GM12874 (cell line): Measurements from ENCODE around the gene PHLPP1.

ENCODE experiments used
- TF ChIP-seq, protein P1 (sequence below): IDR thresholded peaks from 2 replicates; pipeline ENCODE4 v1.5.1; 2011; ENCODE audit warnings: low read depth, mild to moderate bottlenecking, control low read depth, low read length, moderate library complexity; ENCODE audit not compliant: insufficient read depth

Gene PHLPP1

DNA sequence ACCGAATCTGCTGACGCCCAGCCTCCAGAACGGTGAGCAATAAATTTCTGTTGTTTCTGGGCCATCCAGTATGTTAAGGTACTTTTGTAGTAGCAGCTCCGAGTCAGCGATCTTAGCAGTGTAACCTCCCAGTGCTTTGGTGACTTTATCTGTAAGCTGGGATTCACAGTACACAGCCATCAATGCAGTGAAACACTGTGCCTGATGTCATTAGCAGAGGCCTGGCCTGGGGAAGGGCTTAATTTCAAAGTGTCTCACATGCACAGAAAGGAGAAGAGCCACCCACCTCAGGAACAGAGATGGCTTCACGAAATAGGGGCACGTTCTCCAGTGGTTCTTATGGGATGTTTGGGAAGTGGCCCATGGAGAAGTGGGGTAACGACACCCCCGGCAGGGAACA is 281.2 kb downstream of the PHLPP1 start:
- TF ChIP-seq, protein P1, sequence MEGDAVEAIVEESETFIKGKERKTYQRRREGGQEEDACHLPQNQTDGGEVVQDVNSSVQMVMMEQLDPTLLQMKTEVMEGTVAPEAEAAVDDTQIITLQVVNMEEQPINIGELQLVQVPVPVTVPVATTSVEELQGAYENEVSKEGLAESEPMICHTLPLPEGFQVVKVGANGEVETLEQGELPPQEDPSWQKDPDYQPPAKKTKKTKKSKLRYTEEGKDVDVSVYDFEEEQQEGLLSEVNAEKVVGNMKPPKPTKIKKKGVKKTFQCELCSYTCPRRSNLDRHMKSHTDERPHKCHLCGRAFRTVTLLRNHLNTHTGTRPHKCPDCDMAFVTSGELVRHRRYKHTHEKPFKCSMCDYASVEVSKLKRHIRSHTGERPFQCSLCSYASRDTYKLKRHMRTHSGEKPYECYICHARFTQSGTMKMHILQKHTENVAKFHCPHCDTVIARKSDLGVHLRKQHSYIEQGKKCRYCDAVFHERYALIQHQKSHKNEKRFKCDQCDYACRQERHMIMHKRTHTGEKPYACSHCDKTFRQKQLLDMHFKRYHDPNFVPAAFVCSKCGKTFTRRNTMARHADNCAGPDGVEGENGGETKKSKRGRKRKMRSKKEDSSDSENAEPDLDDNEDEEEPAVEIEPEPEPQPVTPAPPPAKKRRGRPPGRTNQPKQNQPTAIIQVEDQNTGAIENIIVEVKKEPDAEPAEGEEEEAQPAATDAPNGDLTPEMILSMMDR, result no peak

DNA sequence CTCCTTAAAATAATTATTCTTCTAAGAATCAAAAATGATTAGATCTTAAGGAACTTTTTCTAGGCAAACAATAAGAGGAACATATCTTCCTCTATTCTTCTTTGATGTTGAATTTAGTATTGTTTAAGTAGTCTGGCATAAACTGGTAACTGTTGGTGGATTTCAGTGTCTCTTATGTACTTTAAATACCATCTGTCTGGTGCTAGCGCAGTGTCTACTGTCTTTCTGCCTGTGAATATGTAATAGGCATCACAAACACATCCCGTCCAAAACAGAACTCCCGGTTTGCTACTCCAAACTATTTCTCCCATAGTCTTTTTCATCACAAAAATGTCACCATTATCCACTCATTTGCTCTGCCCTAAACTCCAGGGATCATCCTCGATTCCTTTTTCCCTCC is 281.7 kb downstream of the PHLPP1 start:
- TF ChIP-seq, protein P1, result no peak

DNA sequence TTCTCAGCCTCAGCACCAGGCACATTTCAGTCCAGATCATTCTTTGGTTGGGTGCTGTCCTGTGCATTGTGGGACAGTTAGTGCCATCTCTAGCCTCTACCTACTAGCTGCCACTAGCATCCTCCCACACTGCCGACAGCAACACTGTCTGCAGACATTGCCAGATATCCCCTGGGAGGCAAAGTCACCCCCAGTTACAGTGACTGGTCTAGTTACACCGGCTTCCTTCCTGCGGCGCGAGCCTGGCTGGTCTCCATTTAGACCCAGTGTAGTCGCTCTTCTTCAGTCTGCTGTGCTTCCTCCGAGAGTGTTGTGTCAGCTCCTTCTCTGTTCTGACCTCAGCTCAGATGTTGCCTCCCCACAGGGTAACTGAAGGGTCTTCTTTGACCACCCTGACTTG is 283.1 kb downstream of the PHLPP1 start:
- TF ChIP-seq, protein P1, result no peak

DNA sequence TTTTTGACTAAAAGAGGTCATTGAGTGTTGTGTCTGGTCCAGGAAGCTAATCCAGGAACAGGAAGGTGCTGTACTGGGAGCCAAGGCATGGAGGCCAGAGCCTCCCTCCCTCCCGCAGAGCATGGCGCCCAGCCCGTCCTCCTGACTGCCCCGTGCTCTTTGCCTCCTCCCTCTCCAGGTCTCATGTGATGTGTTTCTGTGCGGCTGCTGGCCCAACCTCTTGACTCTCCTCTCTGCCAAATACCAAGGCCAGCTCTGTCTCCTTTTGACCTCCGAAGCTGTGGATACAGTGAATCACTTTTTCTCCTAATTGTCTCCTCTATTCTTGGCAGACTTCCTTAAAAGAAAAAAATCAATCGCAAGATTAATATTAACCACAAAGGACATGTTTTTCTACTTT is 284.1 kb downstream of the PHLPP1 start:
- TF ChIP-seq, protein P1, result no peak

DNA sequence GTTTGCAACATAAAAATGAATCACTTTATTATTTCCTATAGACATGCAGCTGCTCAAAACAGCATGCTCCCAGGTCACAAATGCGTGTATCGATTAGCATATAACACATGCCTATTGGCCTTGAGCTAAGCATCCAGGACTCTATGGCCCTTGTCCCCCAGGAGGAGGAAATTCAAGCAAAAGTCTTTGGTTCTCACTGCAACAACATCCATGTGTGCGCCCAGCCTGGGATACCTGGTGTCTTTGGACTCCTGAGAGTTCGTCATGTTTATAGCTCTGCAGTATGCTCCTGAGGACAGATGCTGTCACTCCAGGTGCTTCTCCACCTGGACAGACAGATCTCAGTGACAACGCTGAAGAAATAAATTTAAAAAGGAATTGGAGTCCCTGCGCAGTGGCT is 284.6 kb downstream of the PHLPP1 start:
- TF ChIP-seq, protein P1, result no peak

DNA sequence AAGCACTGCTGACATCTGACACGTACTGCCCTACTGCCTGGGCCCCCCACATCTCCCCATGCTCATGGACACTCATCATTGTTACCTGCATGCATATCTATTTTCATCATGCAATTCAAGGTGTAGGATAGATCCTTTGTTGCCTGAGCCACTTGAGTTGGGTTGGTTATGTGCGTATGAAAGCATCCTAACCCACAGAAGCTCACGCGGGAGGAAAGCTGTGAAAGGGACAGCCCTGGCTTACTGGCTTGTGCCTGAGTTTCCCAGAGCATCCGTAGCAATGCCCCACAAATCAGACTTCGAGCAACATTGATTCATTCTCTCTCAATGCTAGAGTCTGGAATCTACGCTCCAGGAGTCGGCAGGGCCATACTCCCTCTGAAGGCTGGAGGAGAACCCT is 285.5 kb downstream of the PHLPP1 start:
- TF ChIP-seq, protein P1, result no peak

DNA sequence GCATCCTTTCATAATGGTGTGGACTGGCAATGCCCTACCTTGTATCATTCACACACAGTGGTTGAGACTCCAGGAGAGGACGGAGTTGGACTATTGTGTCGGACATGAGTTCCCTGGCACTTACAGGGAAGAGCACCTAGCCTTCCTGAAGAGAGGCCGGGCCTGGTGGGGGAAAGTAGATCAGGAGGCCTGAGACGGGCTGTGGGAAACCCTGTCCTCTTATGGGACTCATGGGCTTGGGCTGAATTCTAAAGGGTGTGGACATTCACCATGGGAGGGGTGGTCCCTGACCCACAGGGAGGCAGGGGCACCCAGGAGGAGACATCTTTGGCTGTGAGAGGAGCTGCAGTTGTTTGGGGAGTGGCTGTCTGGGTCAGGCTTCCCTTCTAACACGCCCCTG is 286.5 kb downstream of the PHLPP1 start:
- TF ChIP-seq, protein P1, result no peak

DNA sequence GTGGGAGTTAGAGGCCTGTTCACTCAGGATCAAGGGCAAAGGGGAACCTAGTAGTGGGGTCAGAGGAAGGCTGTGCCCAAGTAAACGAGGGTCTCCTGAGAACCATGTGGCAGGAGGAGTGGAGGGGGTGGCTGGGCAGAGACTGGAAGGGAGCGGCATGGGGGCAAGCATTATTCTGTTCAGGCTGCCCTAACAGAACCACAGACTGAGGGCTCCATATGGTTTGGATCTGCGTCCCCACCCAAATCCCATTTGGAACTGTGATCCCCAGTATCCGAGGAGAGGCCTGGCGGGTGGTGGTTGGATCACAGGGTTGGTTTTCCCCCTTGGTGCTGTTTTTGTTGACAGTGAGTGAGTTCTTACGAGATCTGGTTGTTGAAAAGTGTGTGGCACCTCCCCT is 287.0 kb downstream of the PHLPP1 start:
- TF ChIP-seq, protein P1, result no peak
